HCT116 (cell line): ENCODE results near the gene OLA1. TPM values are rescaled to one million over a fixed set of nuclear protein-coding genes. Genes with fewer than 3 reads are reported as not detected.

Source experiments
- ATAC-seq: fragments of 200-7000 bp; cut with Tn5 transposase; 2 replicates; pipeline ENCODE4 v1.9.1; 2020; ENCODE audit warnings: mild to moderate bottlenecking, moderate library complexity
- BruUV-seq: library from RNA; stranded (reverse); fragments of 400-500 nt; replicated peaks from 2 replicates; lab custom pipeline; 2021; lab: Mats Ljungman, UMichigan
- CTCF ChIA-PET: fragments of 300-600 bp; sonication (Branson Sonifier 250); formaldehyde crosslinking; loops from one replicate; lab custom pipeline; 2021; ENCODE audit warnings: antibody characterized with exemption; lab: Charles Lee
- POLR2A ChIA-PET: fragments of 300-600, 350-600 bp; sonication (Branson Sonifier 250); formaldehyde crosslinking; loops from one replicate; lab custom pipeline; 2021; ENCODE audit warnings: antibody characterized with exemption; lab: Charles Lee
- RAD21 ChIA-PET, 2 experiments: fragments of 300-600 bp; sonication (Branson Sonifier 250); formaldehyde crosslinking; loops; one replicate each; lab custom pipeline; 2023; ENCODE audit warnings: low total read pairs in 2 of 2; ENCODE audit not compliant: uncharacterized antibody in 2 of 2, unreplicated experiment in 2 of 2, low non-redundant PET in 1 of 2; lab: Charles Lee
- DNase-seq: peaks from one replicate; pipeline ENCODE4 v3.0.0-alpha.2; 2010; ENCODE audit warnings: low read depth, low spot score
- H2AFZ ChIP-seq: fragments of 200-600 bp; shearing (Covaris generic), sonication (generic); 2 replicates; pipeline ENCODE4 v1.6.1; 2017; ENCODE audit warnings: low read depth, mixed run types, mixed read lengths, antibody characterized with exemption, low read length; ENCODE audit not compliant: poor library complexity, severe bottlenecking
- H3K27ac ChIP-seq: 2 replicates; pipeline ENCODE4 v1.5.1; 2012; ENCODE audit warnings: low read depth, low read length
- H3K27me3 ChIP-seq: fragments of 200-600 bp; sonication (generic); 2 replicates; pipeline ENCODE4 v1.6.1; 2016; ENCODE audit warnings: mixed run types, low read length, mixed read lengths; ENCODE audit not compliant: insufficient read depth
- H3K36me3 ChIP-seq, 2 experiments: fragments of 200-500 bp in 1 of 2; fragments of 200-600 bp in 1 of 2; sonication (Bioruptor generic) in 1 of 2; sonication (generic) in 1 of 2; 2 replicates each; pipeline versions ENCODE4 v1.5.1 to v1.6.1; 2014 to 2016; ENCODE audit warnings: low read length in 2 of 2, inconsistent platforms in 1 of 2, mixed read lengths in 1 of 2, mixed run types in 1 of 2; ENCODE audit not compliant: insufficient read depth in 2 of 2, control insufficient read depth in 1 of 2
- H3K4me1 ChIP-seq, 2 experiments: fragments of 200-600 bp in 1 of 2; sonication (generic) in 1 of 2; 2 replicates each; pipeline versions ENCODE4 v1.5.1 to v1.6.1; 2012 to 2017; ENCODE audit warnings: low read length in 2 of 2, inconsistent platforms in 1 of 2, mild to moderate bottlenecking in 1 of 2, mixed read lengths in 1 of 2, mixed run types in 1 of 2, moderate library complexity in 1 of 2; ENCODE audit not compliant: insufficient read depth in 2 of 2, control insufficient read depth in 1 of 2
- H3K4me2 ChIP-seq: fragments of 200-600 bp; sonication (generic); 2 replicates; pipeline ENCODE4 v1.6.1; 2017; ENCODE audit warnings: mixed run types, low read length, mixed read lengths
- H3K4me3 ChIP-seq, 2 experiments: fragments of 200-600 bp in 1 of 2; sonication (generic) in 1 of 2; replicated peaks in 1 of 2; 2 replicates each; pipeline ENCODE4 v1.5.1; 2011 to 2016; ENCODE audit warnings: low read length in 2 of 2, control low read depth in 1 of 2, low read depth in 1 of 2, mild to moderate bottlenecking in 1 of 2, mixed read lengths in 1 of 2, mixed run types in 1 of 2
- H3K79me2 ChIP-seq: fragments of 200-600 bp; sonication (generic); 2 replicates; pipeline ENCODE4 v1.6.1; 2017; ENCODE audit warnings: mild to moderate bottlenecking, mixed run types, low read length, moderate library complexity, mixed read lengths; ENCODE audit not compliant: insufficient read depth
- H3K9ac ChIP-seq: fragments of 200-600 bp; sonication (generic); 2 replicates; pipeline ENCODE4 v1.6.1; 2016; ENCODE audit warnings: low read length, mixed read lengths
- H3K9me2 ChIP-seq: fragments of 200-600 bp; sonication (generic), shearing (Covaris generic); 2 replicates; pipeline ENCODE4 v1.6.1; 2017; ENCODE audit warnings: mixed run types, mild to moderate bottlenecking, moderate library complexity; ENCODE audit not compliant: insufficient read depth
- H3K9me3 ChIP-seq, 2 experiments: fragments of 200-500 bp in 1 of 2; fragments of 200-600 bp in 1 of 2; sonication (Bioruptor generic) in 1 of 2; sonication (generic) in 1 of 2; 2 replicates each; pipeline ENCODE4 v1.6.1; 2014 to 2017; ENCODE audit warnings: low read length in 2 of 2, mixed read lengths in 2 of 2, inconsistent platforms in 1 of 2, low read depth in 1 of 2, mild to moderate bottlenecking in 1 of 2, mixed run types in 1 of 2, moderate library complexity in 1 of 2; ENCODE audit not compliant: control insufficient read depth in 1 of 2, insufficient read depth in 1 of 2
- H4K20me1 ChIP-seq: fragments of 200-600 bp; sonication (generic), shearing (Covaris generic); 2 replicates; pipeline ENCODE4 v1.6.1; 2017; ENCODE audit warnings: mixed run types, mild to moderate bottlenecking, moderate library complexity; ENCODE audit not compliant: insufficient read depth
- CBX3 ChIP-seq: IDR thresholded peaks from 2 replicates; pipeline ENCODE4 v1.6.1; 2012; ENCODE audit warnings: low read depth
- CEBPB ChIP-seq: IDR thresholded peaks from 2 replicates; pipeline ENCODE4 v1.6.1; 2012; ENCODE audit warnings: low read depth
- EGR1 ChIP-seq: IDR thresholded peaks from 2 replicates; pipeline ENCODE4 v1.6.1; 2012; ENCODE audit warnings: low read depth
- ELF1 ChIP-seq: IDR thresholded peaks from 2 replicates; pipeline ENCODE4 v1.6.1; 2012; ENCODE audit warnings: low read depth, borderline replicate concordance
- EZH2phosphoT487 ChIP-seq: fragments of 200-600 bp; IDR thresholded peaks from 2 replicates; pipeline ENCODE4 v1.6.1; 2018; ENCODE audit warnings: antibody characterized with exemption, borderline replicate concordance
- FOSL1 ChIP-seq: IDR thresholded peaks from 2 replicates; pipeline ENCODE4 v1.6.1; 2012; ENCODE audit warnings: low read depth
- JUND ChIP-seq: IDR thresholded peaks from 2 replicates; pipeline ENCODE4 v1.6.1; 2012
- MAX ChIP-seq: IDR thresholded peaks from 2 replicates; pipeline ENCODE4 v1.6.1; 2012
- POLR2A ChIP-seq: IDR thresholded peaks from 2 replicates; pipeline ENCODE4 v1.7.0; 2011; ENCODE audit warnings: borderline replicate concordance; ENCODE audit not compliant: insufficient read depth, insufficient read length; ENCODE audit errors: extremely low read depth
- POLR2AphosphoS5 ChIP-seq: IDR thresholded peaks from 2 replicates; pipeline ENCODE4 v1.6.1; 2011; ENCODE audit warnings: mild to moderate bottlenecking, low read depth, low read length, moderate library complexity
- RAD21 ChIP-seq: IDR thresholded peaks from 2 replicates; pipeline ENCODE4 v1.6.1; 2012; ENCODE audit warnings: low read depth, mild to moderate bottlenecking
- SIN3A ChIP-seq: IDR thresholded peaks from 2 replicates; pipeline ENCODE4 v1.6.1; 2012; ENCODE audit warnings: low read depth
- SP1 ChIP-seq: IDR thresholded peaks from 2 replicates; pipeline ENCODE4 v1.6.1; 2012; ENCODE audit warnings: low read depth
- TCF7L2 ChIP-seq: IDR thresholded peaks from 2 replicates; pipeline ENCODE4 v1.7.0; 2011; ENCODE audit warnings: borderline replicate concordance, inconsistent platforms; ENCODE audit not compliant: insufficient read depth, insufficient read length; ENCODE audit errors: extremely low read depth
- YY1 ChIP-seq: IDR thresholded peaks from 2 replicates; pipeline ENCODE4 v1.6.1; 2011; ENCODE audit warnings: low read length, low read depth, moderate library complexity, mild to moderate bottlenecking; ENCODE audit not compliant: insufficient replicate concordance; ENCODE audit errors: extremely low read depth
- ZFX ChIP-seq: fragments of 450-650 bp; IDR thresholded peaks from 2 replicates; pipeline ENCODE4 v1.6.1; 2017
- ZNF274 ChIP-seq: fragments of 200-500 bp; sonication (Bioruptor generic); IDR thresholded peaks from 2 replicates; pipeline ENCODE4 v1.6.1; 2014; ENCODE audit warnings: mild to moderate bottlenecking, low read depth, low read length, inconsistent platforms
- intact Hi-C: fragments of 100-400 bp; cut with micrococcal nuclease; formaldehyde crosslinking; loops from 2 replicates; pipeline ENCODE4 v1.10.0; 2022
- total RNA-seq: library from RNA; stranded (reverse); gene quantifications from one replicate; pipeline ENCODE4 v1.2.1, GENCODE V29; 2021; ENCODE audit not compliant: unreplicated experiment
- TF ChIP-seq, protein P1 (sequence below), 3 experiments: fragments of 200-600 bp in 1 of 3; sonication (generic) in 1 of 3; IDR thresholded peaks in 2 of 3; conservative IDR thresholded peaks in 1 of 3; 2 replicates each; pipeline ENCODE4 v1.5.1; 2012 to 2017; ENCODE audit warnings: low read depth in 2 of 3, low read length in 2 of 3, antibody characterized with exemption in 1 of 3, borderline replicate concordance in 1 of 3, control low read depth in 1 of 3, mild to moderate bottlenecking in 1 of 3, mixed read lengths in 1 of 3, mixed run types in 1 of 3, moderate library complexity in 1 of 3; ENCODE audit not compliant: insufficient read depth in 1 of 3

OLA1 gene
- total RNA-seq, 1 experiment from 2014 or later = 219 TPM

DNA sequence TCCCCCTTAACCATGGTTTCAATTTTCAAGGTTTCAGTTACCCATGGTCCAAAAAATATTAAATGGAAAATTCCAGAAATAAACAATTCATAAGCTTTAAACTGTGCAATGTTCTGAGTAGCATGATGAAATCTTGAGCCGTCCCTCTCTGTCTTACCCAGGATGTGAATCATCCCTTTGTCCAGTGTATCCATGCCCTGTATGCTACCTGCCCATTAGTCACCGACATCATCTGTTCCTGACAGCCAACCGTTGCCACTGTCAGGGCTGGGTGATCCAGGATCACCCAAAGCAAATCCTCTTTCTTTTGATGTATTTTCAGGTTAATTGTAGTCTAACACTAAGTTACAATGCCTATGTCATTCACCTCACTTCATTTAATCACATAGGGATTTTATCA is 15.7 kb upstream of the OLA1 start (continued):
- peak; percentile 41 for TF ChIP-seq YY1

DNA sequence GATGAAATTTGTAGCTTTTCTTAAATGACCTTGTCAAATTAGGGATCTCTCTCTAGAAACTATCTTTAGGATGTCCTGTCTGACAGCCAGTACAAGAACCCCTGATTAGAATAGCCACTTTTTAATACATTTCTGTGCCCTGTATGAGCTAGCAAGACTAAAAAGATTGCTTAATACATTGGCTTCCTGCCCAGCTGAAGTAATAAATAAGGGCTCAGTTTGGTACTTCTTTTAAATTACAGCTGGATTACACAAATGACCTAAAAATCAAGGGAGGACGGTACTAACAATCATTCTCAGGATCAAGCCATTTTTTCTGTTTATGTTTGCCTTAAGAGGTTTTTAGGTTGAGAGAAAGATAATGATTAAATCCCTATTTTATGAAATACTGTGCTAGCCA is 11.6 kb upstream of the OLA1 start:
- ChIA-PET POLR2A (interaction anchor here (1.2 kb wide), 1 partner anchor 12 kb away, joined by 3 read pairs; the partner anchor contains the start of gene OLA1), RAD21 (no interaction called here)
- no peaks in the 10 kb centered on the region for H3K9me2 ChIP-seq
- H3K4me2 ChIP-seq = no peak overlapping the region
- H3K4me1 ChIP-seq = peaks cover 4 to 12% of the 10 kb centered on the region in 2 experiments; a peak in 3 of 4 replicates
- H4K20me1 ChIP-seq = no peaks in the 10 kb centered on the region
- H3K9me3 ChIP-seq = no peaks in the 10 kb centered on the region
- no peak overlapping the region for H3K27ac ChIP-seq
- intact Hi-C loops = no loop called here
- no peak overlapping the region for H3K4me3 ChIP-seq
- no peak for DNase-seq
- no peaks in the 10 kb centered on the region for H3K27me3 ChIP-seq
- no peak for ATAC-seq
- no peaks in the 10 kb centered on the region for H3K79me2 ChIP-seq
- no peaks in the 10 kb centered on the region for H3K36me3 ChIP-seq
- H2AFZ ChIP-seq = peak overlapping the region; percentile 41
- no TSS peak for BruUV-seq
- no peak overlapping the region for H3K9ac ChIP-seq
- TF ChIP-seq ELF1 (no peak), ZNF274 (no peak), TCF7L2 (no peak), CEBPB (peak; percentile 73)
- TF ChIP-seq, all 23 proteins: peak for 1
- CTCF ChIA-PET = no interaction called here

DNA sequence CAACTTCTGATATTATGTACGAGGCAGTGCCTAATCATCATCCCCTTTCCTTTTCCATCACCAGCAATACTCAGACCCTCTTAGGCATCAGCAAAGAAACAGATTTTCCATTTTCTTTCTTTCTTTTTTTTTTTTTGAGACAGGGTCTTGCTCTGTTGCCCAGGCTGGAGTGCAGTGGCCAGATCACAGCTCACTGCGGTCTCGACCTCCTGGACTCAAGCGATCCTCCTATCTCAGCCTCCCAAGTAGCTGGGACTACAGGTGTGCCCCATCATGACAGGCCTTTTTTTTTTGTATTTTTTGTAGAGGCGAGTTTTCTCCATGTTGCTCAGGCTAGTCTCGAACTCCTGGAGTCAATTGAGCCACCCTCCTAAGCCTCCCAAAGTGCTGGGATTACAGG is 5.9 kb upstream of the OLA1 start:
- Histone ChIP-seq H3K9me3 (no peaks in the 10 kb centered on the region), H2AFZ (no peak overlapping the region), H3K79me2 (no peaks in the 10 kb centered on the region), H3K36me3 (no peaks in the 10 kb centered on the region), H3K4me2 (no peak overlapping the region), H3K9ac (no peak overlapping the region), H3K4me3 (no peak overlapping the region), H3K27me3 (no peaks in the 10 kb centered on the region), H3K27ac (no peak overlapping the region), H3K9me2 (no peaks in the 10 kb centered on the region), H3K4me1 (peaks cover 1 to 5% of the 10 kb centered on the region in 2 experiments; a peak in 3 of 4 replicates), H4K20me1 (no peaks in the 10 kb centered on the region)
- ChIA-PET RAD21 (no interaction called here), CTCF (no interaction called here), POLR2A (no interaction called here)
- no TSS peak for BruUV-seq
- ATAC-seq (no peak), DNase-seq (no peak)
- intact Hi-C loops = no loop called here
- TF ChIP-seq TCF7L2 (no peak), JUND (no peak), EGR1 (no peak), MAX (no peak), RAD21 (no peak), ZFX (no peak), ZNF274 (no peak), SIN3A (no peak), SP1 (no peak), CBX3 (no peak), FOSL1 (no peak), CEBPB (no peak), POLR2A (no peak), EZH2phosphoT487 (no peak), ELF1 (no peak), POLR2AphosphoS5 (no peak)
- TF ChIP-seq, protein P1, sequence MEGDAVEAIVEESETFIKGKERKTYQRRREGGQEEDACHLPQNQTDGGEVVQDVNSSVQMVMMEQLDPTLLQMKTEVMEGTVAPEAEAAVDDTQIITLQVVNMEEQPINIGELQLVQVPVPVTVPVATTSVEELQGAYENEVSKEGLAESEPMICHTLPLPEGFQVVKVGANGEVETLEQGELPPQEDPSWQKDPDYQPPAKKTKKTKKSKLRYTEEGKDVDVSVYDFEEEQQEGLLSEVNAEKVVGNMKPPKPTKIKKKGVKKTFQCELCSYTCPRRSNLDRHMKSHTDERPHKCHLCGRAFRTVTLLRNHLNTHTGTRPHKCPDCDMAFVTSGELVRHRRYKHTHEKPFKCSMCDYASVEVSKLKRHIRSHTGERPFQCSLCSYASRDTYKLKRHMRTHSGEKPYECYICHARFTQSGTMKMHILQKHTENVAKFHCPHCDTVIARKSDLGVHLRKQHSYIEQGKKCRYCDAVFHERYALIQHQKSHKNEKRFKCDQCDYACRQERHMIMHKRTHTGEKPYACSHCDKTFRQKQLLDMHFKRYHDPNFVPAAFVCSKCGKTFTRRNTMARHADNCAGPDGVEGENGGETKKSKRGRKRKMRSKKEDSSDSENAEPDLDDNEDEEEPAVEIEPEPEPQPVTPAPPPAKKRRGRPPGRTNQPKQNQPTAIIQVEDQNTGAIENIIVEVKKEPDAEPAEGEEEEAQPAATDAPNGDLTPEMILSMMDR (IDR thresholded peaks at IDR 0.05 in 2 of 3, conservative IDR thresholded peaks at IDR 0.05 in 1 of 3; ENCODE audit: borderline replicate concordance in 1 of 3, insufficient read depth in 1 of 3, low read depth in 2 of 3, low read length in 2 of 3) = no peak
